SK-N-SH (cell line): ENCODE data around the gene HOXC4. TPM values are rescaled to one million over a fixed set of nuclear protein-coding genes. Genes with fewer than 3 reads are reported as not detected.

ENCODE experiments used
- CTCF ChIA-PET: fragments of 300-600, 350-600 bp; formaldehyde crosslinking; extraction: SDS; loops from one replicate; lab custom pipeline; 2021; lab: Yijun Ruan, JAX
- POLR2A ChIA-PET: fragments of 350-600 bp; sonication (Branson Sonifier 250); formaldehyde crosslinking; extraction: SDS; loops from one replicate; lab custom pipeline; 2020; ENCODE audit warnings: antibody characterized with exemption, inconsistent platforms; lab: Yijun Ruan, JAX
- DNase-seq: peaks from one replicate; pipeline ENCODE4 v3.0.0; 2012
- H2AFZ ChIP-seq: fragments of 200-600 bp; sonication (generic); 2 replicates; pipeline ENCODE4 v1.8.1; 2016; ENCODE audit warnings: antibody characterized with exemption, mild to moderate bottlenecking, low read depth
- H3F3A ChIP-seq: fragments of 200-600 bp; sonication (generic); replicated peaks from 2 replicates; pipeline ENCODE3; 2016; ENCODE audit warnings: antibody characterized with exemption, mild to moderate bottlenecking; ENCODE audit not compliant: insufficient read depth
- H3K27ac ChIP-seq, 2 experiments: fragments of 200-500 bp in 1 of 2; fragments of 200-600 bp in 1 of 2; sonication (Bioruptor generic) in 1 of 2; sonication (generic), shearing (Covaris generic) in 1 of 2; 2 replicates each; pipeline versions ENCODE4 v1.5.1 to v1.6.1; 2014 to 2016; ENCODE audit warnings: low read depth in 2 of 2, inconsistent platforms in 1 of 2, low read length in 1 of 2, mild to moderate bottlenecking in 1 of 2, mixed read lengths in 1 of 2
- H3K27me3 ChIP-seq: fragments of 200-600 bp; sonication (generic), shearing (Covaris generic); 2 replicates; pipeline ENCODE4 v1.6.1; 2016; ENCODE audit warnings: mixed run types; ENCODE audit not compliant: insufficient read depth
- H3K36me3 ChIP-seq, 2 experiments: fragments of 200-500 bp in 1 of 2; fragments of 200-600 bp in 1 of 2; sonication (Bioruptor generic) in 1 of 2; sonication (generic) in 1 of 2; replicated peaks in 1 of 2; 2 replicates each; pipeline versions ENCODE3 to v1.5.1; 2014 to 2016; ENCODE audit warnings: low read length in 1 of 2, mild to moderate bottlenecking in 1 of 2; ENCODE audit not compliant: insufficient read depth in 2 of 2, control insufficient read depth in 1 of 2
- H3K4me1 ChIP-seq, 2 experiments: fragments of 200-500 bp in 1 of 2; fragments of 200-600 bp in 1 of 2; sonication (Bioruptor generic) in 1 of 2; sonication (generic), shearing (Covaris generic) in 1 of 2; 2 replicates each; pipeline versions ENCODE4 v1.5.1 to v1.6.1; 2014 to 2016; ENCODE audit warnings: low read depth in 1 of 2, low read length in 1 of 2, mixed run types in 1 of 2; ENCODE audit not compliant: insufficient read depth in 2 of 2, control insufficient read depth in 1 of 2
- H3K4me2 ChIP-seq: fragments of 200-600 bp; sonication (generic), shearing (Covaris generic); 2 replicates; pipeline ENCODE4 v1.6.1; 2017; ENCODE audit warnings: mixed run types
- H3K4me3 ChIP-seq, 2 experiments: fragments of 200-500 bp in 1 of 2; fragments of 200-600 bp in 1 of 2; sonication (Bioruptor generic) in 1 of 2; sonication (generic), shearing (Covaris generic) in 1 of 2; 2 replicates each; pipeline versions ENCODE4 v1.5.1 to v1.8.1; 2014 to 2016; ENCODE audit warnings: low read depth in 2 of 2, inconsistent platforms in 1 of 2, low read length in 1 of 2, mild to moderate bottlenecking in 1 of 2, mixed read lengths in 1 of 2, moderate library complexity in 1 of 2
- H3K79me2 ChIP-seq: fragments of 200-600 bp; sonication (generic); 2 replicates; pipeline ENCODE4 v1.8.1; 2017; ENCODE audit warnings: mild to moderate bottlenecking; ENCODE audit not compliant: insufficient read depth
- H3K9ac ChIP-seq: fragments of 200-600 bp; sonication (generic); 2 replicates; pipeline ENCODE4 v1.6.1; 2017; ENCODE audit warnings: mixed run types
- H3K9me2 ChIP-seq: fragments of 200-600 bp; sonication (generic); 2 replicates; pipeline ENCODE4 v1.6.1; 2017; ENCODE audit warnings: mixed run types
- H3K9me3 ChIP-seq: fragments of 200-600 bp; sonication (generic); 2 replicates; pipeline ENCODE4 v1.6.1; 2017; ENCODE audit warnings: mixed run types, mild to moderate bottlenecking, moderate library complexity
- H4K20me1 ChIP-seq: fragments of 200-600 bp; sonication (generic); 2 replicates; pipeline ENCODE4 v1.6.1; 2017; ENCODE audit warnings: mild to moderate bottlenecking, mixed run types; ENCODE audit not compliant: insufficient read depth
- CHD2 ChIP-seq: fragments of 150-350 bp; IDR thresholded peaks from 2 replicates; pipeline ENCODE4 v1.6.1; 2018; ENCODE audit warnings: low read length; ENCODE audit not compliant: partially characterized antibody
- ELF1 ChIP-seq: IDR thresholded peaks from 2 replicates; pipeline ENCODE4 v1.4.0; 2012
- EZH2phosphoT487 ChIP-seq: fragments of 200-600 bp; sonication (generic); IDR thresholded peaks from 2 replicates; pipeline ENCODE4 v1.6.1; 2017; ENCODE audit warnings: low read depth, mixed run types, mild to moderate bottlenecking, antibody characterized with exemption, moderate library complexity, borderline replicate concordance
- FOXM1 ChIP-seq: IDR thresholded peaks from 2 replicates; pipeline ENCODE4 v1.4.0; 2012; ENCODE audit warnings: low read depth, mild to moderate bottlenecking
- IRF3 ChIP-seq: fragments of 150-350 bp; IDR thresholded peaks from 2 replicates; pipeline ENCODE4 v1.6.1; 2016; ENCODE audit warnings: mild to moderate bottlenecking, low read depth, low read length
- MXI1 ChIP-seq: IDR thresholded peaks from 2 replicates; pipeline ENCODE4 v1.6.1; 2012; ENCODE audit warnings: mild to moderate bottlenecking, low read depth, low read length, improper control_type of control experiment
- NRF1 ChIP-seq: IDR thresholded peaks from 2 replicates; pipeline ENCODE4 v1.6.1; 2012; ENCODE audit warnings: low read depth, mild to moderate bottlenecking, low read length
- PBX3 ChIP-seq: IDR thresholded peaks from 2 replicates; pipeline ENCODE4; 2012
- RAD21 ChIP-seq: IDR thresholded peaks from 2 replicates; pipeline ENCODE4 v1.6.1; 2012; ENCODE audit warnings: mild to moderate bottlenecking, low read length
- RCOR1 ChIP-seq: fragments of 150-350 bp; IDR thresholded peaks from 2 replicates; pipeline ENCODE4 v1.6.1; 2017; ENCODE audit warnings: antibody characterized with exemption, low read length
- RXRA ChIP-seq: IDR thresholded peaks from 2 replicates; pipeline ENCODE4 v1.4.0; 2012; ENCODE audit warnings: low read depth, mild to moderate bottlenecking, borderline replicate concordance
- SMC3 ChIP-seq: IDR thresholded peaks from 2 replicates; pipeline ENCODE4 v1.6.1; 2012; ENCODE audit warnings: low read depth, low read length, improper control_type of control experiment
- TEAD4 ChIP-seq: IDR thresholded peaks from 2 replicates; pipeline ENCODE4 v1.4.0; 2012; ENCODE audit warnings: mild to moderate bottlenecking, borderline replicate concordance; ENCODE audit not compliant: insufficient read depth
- USF1 ChIP-seq: IDR thresholded peaks from 2 replicates; pipeline ENCODE4 v1.4.0; 2012; ENCODE audit warnings: low read depth, borderline replicate concordance
- USF2 ChIP-seq: fragments of 150-350 bp; IDR thresholded peaks from 2 replicates; pipeline ENCODE4 v1.6.1; 2017; ENCODE audit warnings: antibody characterized with exemption, low read length, low read depth, borderline replicate concordance
- YY1 ChIP-seq: IDR thresholded peaks from 2 replicates; pipeline ENCODE4 v1.4.0; 2012; ENCODE audit warnings: low read depth, mild to moderate bottlenecking
- ZBTB33 ChIP-seq: IDR thresholded peaks from 2 replicates; pipeline ENCODE4 v1.4.0; 2012; ENCODE audit warnings: low read depth, borderline replicate concordance
- WGBS: methylation state at CpG from one replicate; pipeline ENCODE4 v1.1.6; 2017; ENCODE audit warnings: low lambda C conversion rate; 5-methylcytosine and 5-hydroxymethylcytosine counted together
- polyA plus RNA-seq, 3 experiments: library from polyadenylated mRNA; depleted of rRNA; stranded (reverse); fragments of >200 nt; gene quantifications; 2 replicates each; pipeline ENCODE4 v1.2.3, GENCODE V29; 2012

HOXC4 gene
- polyA plus RNA-seq, 1 of the 3 experiments (the other 2 are of a cell fraction): 3.7 TPM

GRCh38 chr12:54060174-54060974 lies 6.7 kb downstream of the HOXC4 start:
- Histone ChIP-seq H3K27me3 (no peaks in the 10 kb centered on the region), H3K4me1 (peaks cover 4 to 28% of the 10 kb centered on the region in 2 experiments; a peak in 2 of 4 replicates), H3K9me2 (no peaks in the 10 kb centered on the region), H3K79me2 (peaks cover 11% of the 10 kb centered on the region), H3K36me3 (peaks cover 0 to 6% of the 10 kb centered on the region in 2 experiments), H3K4me3 (no peak overlapping the region), H4K20me1 (no peaks in the 10 kb centered on the region), H2AFZ (no peak overlapping the region), H3K27ac (no peak overlapping the region), H3K9me3 (no peaks in the 10 kb centered on the region), H3K4me2 (no peak overlapping the region), H3F3A (peaks cover 12% of the 10 kb centered on the region), H3K9ac (no peak overlapping the region)
- DNase-seq: no peak
- WGBS: 94% methylated on average over 29 of the region's 38 CpGs
- TF ChIP-seq IRF3 (no peak), RCOR1 (no peak), MXI1 (no peak), PBX3 (no peak), EZH2phosphoT487 (no peak)
- ChIA-PET CTCF (interaction anchor here (0.6 to 2.1 kb wide), 7 partner anchors 28 to 154 kb away, joined by 3 to 11 read pairs (median 5); partner anchors contain the start of gene HOXC5), POLR2A (no interaction called here)

- Histone ChIP-seq H3K27me3 (no peaks in the 10 kb centered on the region), H3K4me2 (no peak overlapping the region), H3F3A (peaks cover 7% of the 10 kb centered on the region), H3K36me3 (peaks cover 0 to 6% of the 10 kb centered on the region in 2 experiments), H3K9me3 (no peaks in the 10 kb centered on the region), H3K9ac (no peak overlapping the region), H3K9me2 (no peaks in the 10 kb centered on the region), H3K4me1 (peaks cover 0 to 20% of the 10 kb centered on the region in 2 experiments; a peak in 2 of 4 replicates), H2AFZ (no peak overlapping the region), H3K79me2 (peaks cover 5% of the 10 kb centered on the region), H4K20me1 (no peaks in the 10 kb centered on the region), H3K4me3 (no peak overlapping the region), H3K27ac (no peak overlapping the region)
- CTCF ChIA-PET: interaction anchor here (0.6 to 1.2 kb wide), 2 partner anchors 44 to 70 kb away, joined by 3 read pairs; no protein-coding TSS in a partner anchor
- DNase-seq: no peak
- POLR2A ChIA-PET: no interaction called here
- 81% methylated on average over 7 of the region's 7 CpGs for WGBS
- TF ChIP-seq ELF1: no peak
- TF ChIP-seq USF2: no peak
- TF ChIP-seq PBX3: no peak
- TF ChIP-seq NRF1: no peak
- TF ChIP-seq FOXM1: no peak
- TF ChIP-seq ZBTB33: no peak
- no peak for TF ChIP-seq RXRA
- no peak for TF ChIP-seq EZH2phosphoT487
- no peak for TF ChIP-seq YY1
- no peak for TF ChIP-seq RAD21
- no peak for TF ChIP-seq USF1
- TF ChIP-seq TEAD4: no peak
- TF ChIP-seq SMC3: no peak
- TF ChIP-seq CHD2: no peak
Observed at GRCh38 chr12:54060975-54061778, 7.5 kb downstream of the HOXC4 start.
